ENCODE results near the gene GJA5.

DNA sequence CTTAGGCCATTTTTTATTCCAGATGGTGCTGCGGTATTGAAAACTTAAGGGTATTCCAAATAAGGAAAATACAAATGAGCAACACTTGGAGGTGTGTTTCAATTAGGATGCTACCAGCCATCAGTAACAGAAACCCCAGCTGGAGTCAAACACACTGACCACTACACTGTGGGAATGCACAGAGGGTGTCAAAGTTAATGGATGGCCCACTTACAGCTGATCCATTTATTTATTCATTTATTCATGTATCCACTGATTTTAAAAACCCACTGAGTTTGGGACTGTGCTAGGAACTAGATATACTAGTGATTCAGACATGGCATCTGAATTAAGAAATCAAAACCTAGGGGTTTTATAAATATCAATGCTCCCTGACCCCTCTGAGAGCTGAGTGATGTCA is 24.5 kb upstream of the GJA5 start:
- TF ChIP-seq EZH2phosphoT487 (conservative IDR thresholded peaks at IDR 0.05; ENCODE audit: low read length) = no peak
- no peak for TF ChIP-seq CTCF (IDR thresholded peaks at IDR 0.05; ENCODE audit: insufficient read depth, low read length, poor library complexity, severe bottlenecking)
